Measurements from ENCODE around the gene PAM.

GRCh38 chr5:102798104-102798785 lies 43.1 kb downstream of the PAM start:
- TF ChIP-seq SMAD1 (CRISPR knock-in tag; IDR thresholded peaks at IDR 0.05; ENCODE audit: borderline replicate concordance, low read depth) (no peak), ZNF335 (CRISPR knock-in tag; IDR thresholded peaks at IDR 0.05) (no peak), CTCF (CRISPR knock-in tag; IDR thresholded peaks at IDR 0.05) (no peak), EED (CRISPR knock-in tag; IDR thresholded peaks at IDR 0.05) (no peak), THRA (CRISPR knock-in tag; IDR thresholded peaks at IDR 0.05; ENCODE audit: borderline replicate concordance) (no peak), HNF1A (IDR thresholded peaks at IDR 0.05; ENCODE audit: low read depth) (no peak), HNF1A (CRISPR knock-in tag; IDR thresholded peaks at IDR 0.05; ENCODE audit: borderline replicate concordance) (no peak), ZNF318 (CRISPR knock-in tag; IDR thresholded peaks at IDR 0.05) (no peak), POLR2A (IDR thresholded peaks at IDR 0.05; ENCODE audit: insufficient read depth in 1 of 2, low read depth in 2 of 2, low read length in 2 of 2) (no peak)
